NCI-H510A (cell line): ENCODE measurements around the gene FMC1.
A peak's percentile ranks its signal among the peaks of the same experiment; 100 is the strongest.
"Not testable (repeated sequence)": the region's sequence is repeated elsewhere in the genome, so short reads cannot be mapped to it uniquely, and the experiment has no call there.

Experiments used
- DNase-seq: peaks from one replicate; lab custom pipeline; 2025; lab: John Stamatoyannopoulos, UW

Gene FMC1

DNA sequence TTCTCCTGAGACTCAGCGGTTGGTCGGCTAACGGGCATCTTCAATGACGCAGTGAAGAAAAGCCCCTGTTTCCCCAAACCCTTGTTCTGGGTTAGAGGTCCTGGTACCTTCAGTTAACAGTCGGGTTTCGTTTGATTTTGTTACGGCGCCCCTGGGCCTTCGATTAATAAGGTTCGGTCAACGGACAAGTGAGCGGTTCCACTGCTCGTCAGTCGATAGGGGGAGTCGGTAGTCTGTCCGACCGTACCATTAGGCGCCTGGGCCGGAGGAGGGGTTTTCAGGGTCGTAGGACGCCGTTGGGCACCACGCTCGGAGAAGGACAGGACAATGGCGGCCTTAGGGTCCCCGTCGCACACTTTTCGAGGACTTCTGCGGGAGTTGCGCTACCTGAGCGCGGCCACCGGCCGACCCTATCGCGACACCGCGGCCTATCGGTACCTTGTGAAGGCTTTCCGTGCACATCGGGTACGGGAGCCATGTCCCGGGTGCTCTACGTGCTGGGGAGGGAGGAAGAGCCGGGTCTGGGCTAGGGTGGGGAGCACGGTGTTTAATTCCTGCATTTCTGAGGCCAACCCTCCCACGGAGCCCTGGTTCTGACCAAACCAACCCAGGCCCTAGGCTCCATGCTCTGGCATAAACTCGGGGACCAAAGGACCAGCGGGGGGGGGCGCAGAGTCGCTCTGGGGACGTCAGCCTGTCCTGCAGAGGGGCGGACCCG, at the start of gene FMC1:
TSS of gene FMC1 (plus strand) at position 280 of the 718 bp plus-strand sequence. CDS start at position 328, 48 bp downstream.
- DNase-seq: peak; percentile 66

GRCh38 chr7:139292821-139293220, 48.3 kb upstream of the FMC1 start:
- DNase-seq: no peak

DNA sequence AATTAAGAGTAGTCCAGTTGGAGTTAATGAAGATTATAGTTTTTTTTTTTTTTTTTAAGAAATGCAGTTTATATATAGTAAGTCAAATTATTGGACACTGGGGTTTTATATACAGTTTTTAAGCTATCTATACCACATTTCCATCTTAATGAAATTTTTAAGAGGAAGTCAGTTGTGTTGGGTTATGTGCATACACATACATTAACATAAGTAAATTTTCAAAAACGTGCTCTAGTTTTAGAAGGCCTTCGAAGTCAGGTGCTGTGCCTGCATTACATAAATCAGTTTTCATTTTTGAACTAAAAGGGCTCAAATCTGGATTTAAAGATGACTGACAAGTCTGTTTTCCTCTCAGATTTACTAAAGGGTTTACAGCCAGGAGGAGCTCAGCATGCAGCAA, 47.6 kb upstream of the FMC1 start:
- no peak for DNase-seq

DNA sequence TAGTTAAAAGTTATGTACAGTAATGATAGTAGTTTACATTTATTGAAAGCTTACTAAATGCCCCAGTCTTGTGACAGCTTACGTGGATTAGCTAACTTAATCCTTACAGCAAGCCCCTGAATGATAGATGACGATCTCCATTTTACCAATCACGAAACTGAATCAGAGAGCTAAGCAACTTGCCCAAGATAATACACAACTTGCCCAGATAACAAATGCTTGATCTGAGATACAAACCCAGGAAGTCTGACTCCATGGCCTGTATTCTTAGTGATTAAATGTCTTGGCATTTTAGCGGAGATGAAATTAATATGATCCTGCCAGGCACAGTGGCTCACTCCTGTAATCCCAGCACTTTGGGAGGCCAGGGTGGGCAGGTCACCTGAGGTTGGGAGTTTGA, 46.9 kb upstream of the FMC1 start:
- DNase-seq: no peak

DNA sequence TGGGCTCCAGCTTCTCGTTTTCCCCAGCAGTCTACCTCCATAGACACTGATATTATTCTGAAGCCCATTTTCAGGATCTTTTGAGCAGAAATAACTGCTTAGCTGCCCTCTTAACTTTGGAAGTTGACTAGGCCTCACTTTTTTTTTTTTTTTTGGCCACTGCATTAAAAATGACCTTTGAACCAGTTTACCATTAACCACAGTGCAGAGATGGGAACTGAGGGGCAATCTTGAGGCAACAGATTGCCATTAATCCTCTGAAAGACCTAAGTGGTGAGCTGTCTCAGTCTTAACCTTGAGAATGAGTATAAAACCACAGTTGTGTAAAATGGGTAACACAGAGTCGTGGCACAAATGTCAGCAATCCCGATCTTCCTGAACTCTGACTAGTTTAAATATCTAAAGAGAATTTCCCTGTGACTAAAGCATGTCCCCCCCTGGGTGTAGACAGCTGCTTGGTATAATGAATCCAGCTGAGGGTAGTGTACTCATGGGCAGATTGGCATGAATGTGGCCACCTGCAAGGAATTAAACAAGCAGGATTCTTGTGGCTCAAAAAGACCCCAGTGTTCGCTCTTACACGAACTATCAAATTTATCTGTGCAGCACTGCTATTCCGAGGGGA, 46.1 kb upstream of the FMC1 start:
- DNase-seq: no peak

- DNase-seq: no peak
Observed at GRCh38 chr7:139297795-139298194, 43.3 kb upstream of the FMC1 start.

DNA sequence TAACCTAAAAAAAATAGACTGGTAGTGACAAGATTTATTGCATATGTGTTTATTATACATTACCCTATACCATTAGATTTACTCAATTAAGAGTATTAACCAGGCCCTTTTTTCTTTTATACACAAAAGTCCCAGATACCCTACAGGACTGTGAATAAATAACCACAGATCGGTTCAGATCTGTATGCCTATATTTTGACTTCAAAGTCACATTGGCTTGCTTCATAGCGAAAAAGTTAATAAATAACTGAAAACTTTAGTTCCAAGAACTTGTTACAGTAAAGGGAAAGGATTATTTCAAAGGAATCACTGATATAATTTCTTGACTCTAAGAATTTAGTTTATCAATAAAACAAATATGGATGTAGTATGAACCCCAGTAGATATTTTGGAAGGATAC, 41.8 kb upstream of the FMC1 start:
- DNase-seq: no peak

DNA sequence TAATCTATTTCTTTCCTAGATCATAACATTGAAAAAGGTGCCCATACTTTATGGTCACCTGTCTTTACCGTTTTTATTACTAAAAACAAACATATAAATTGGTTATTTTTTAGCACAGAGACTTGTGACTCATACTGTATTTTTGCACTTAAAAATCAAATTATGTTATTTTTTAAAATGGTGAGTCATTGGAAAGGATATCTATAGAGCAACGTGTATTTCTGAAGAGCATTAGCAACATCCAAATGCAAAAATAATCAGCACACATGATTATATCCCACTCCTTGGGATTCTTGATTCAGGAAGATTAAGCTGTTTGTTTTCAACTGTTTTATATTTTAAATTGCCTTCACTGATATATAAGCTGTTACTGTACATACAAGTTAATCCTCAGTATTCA, 40.7 kb upstream of the FMC1 start:
- no peak for DNase-seq

- DNase-seq: no peak
Observed at GRCh38 chr7:139304517-139304916, 36.6 kb upstream of the FMC1 start.

GRCh38 chr7:139317939-139318505, 23.1 kb upstream of the FMC1 start:
- DNase-seq: no peak

DNA sequence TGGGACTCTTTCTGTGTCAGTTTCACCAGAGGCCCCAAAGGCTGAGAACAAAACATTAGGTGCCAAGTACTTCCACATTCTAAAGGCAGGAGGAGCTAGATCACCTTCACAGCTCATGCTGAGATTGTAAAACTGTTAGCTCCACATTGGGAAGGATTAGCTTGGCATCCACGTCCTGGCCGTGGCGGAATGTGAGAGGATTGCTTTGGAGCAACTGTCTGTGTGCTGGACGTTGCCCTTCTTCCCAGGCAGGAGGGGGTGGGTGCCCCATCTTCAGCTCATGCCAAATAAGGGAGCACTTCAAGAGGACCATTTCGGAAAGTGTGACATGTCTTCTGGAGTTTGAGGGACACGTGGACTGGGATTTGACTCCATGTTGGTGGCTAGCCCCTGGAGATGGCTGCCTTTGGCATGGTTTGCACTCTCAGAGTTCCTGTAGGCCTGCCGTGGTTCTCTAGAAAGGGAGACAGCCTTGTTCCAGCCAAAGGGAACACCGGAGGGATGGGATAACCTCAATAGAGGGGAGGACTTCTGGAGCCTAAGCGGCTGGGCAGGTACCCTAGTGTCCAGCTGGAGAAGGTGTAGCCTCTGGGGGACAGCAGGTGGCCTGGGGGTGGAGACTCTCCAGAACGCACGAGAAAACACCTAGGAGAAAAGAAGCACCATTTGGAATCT, 19.9 kb upstream of the FMC1 start:
- DNase-seq: no peak

- not testable (repeated sequence) for DNase-seq
Observed at GRCh38 chr7:139324709-139325108, 16.4 kb upstream of the FMC1 start.

- no peak for DNase-seq
Observed at GRCh38 chr7:139328375-139328774, 12.8 kb upstream of the FMC1 start.

GRCh38 chr7:139329119-139329518, 12.0 kb upstream of the FMC1 start:
- DNase-seq: no peak

DNA sequence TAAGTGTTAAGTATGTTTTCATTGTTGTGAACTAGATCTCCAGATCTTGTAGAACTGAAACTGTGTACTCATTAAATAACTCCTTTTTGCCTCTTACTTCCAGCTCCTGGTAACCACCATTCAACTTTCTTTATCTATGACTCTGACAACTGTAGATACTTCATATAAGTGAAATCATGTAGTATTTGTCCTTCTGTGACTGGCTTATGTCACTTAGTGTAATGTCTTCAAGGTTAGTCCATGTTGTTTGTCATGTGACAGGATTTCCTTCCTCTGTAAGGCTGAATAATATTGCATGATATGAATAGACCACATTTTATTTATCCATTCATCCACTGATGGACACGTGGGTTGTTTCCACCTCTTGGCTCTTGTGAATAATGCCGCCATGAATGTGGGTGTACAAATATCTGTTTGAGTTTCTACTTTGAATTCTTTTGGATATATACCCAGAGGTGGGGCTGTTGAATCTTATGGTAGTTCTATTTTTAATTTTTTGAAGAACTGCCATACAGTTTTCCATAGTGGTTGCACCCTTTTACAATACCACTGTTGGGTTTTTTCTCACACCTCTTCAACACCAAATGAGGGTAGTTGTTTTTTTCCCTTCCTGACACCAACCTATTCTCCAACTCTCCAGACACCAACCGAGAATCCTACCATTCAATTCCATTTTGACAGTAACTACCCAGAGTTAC, 10.7 kb upstream of the FMC1 start:
- no peak for DNase-seq

GRCh38 chr7:139332697-139333359, 8.3 kb upstream of the FMC1 start:
- DNase-seq: no peak

DNA sequence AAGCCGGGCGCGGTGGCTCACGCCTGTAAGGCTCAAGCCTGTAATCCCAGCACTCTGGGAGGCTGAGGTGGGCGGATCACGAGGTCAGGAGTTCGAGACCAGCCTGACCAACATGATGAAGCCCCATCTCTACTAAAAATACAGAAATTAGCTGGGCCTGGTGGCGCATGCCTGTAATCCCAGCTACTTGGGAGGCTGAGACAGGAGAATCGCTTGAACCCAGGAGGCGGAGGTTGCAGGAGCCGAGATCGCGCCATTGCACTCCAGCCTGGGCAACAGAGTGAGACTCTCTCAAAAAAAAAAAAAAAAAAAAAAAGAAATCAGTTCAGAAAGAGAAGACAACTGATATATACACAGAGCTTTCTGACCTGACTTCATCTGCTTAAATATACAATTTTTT, 7.7 kb upstream of the FMC1 start:
- not testable (repeated sequence) for DNase-seq

- no peak for DNase-seq
Observed at GRCh38 chr7:139334399-139335150, 6.6 kb upstream of the FMC1 start.

DNA sequence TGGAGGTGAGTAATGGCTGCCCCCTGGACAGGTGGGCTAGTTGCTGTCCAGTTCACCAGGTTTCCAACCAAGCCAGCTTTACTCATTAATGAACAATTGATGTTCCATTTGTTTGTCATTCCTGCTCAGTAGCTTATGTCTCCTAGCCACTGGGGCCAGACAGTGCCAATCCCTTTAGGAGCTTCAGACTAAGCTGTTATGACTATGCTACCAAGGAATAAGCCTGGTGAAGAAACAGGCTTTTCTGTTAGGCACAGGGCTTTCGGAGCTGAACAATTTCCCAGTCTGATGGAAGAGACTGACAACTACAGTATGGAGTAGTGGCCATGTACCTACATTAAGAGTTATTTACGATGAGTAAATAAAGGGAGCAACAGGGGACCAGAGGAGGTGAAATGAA, 2.1 kb upstream of the FMC1 start:
- no peak for DNase-seq

- DNase-seq: no peak
Observed at GRCh38 chr7:139339698-139340036, 1.5 kb upstream of the FMC1 start.
